Activated naive CD8-positive, alpha-beta T cell (primary cell): ENCODE measurements around the gene ATRN.
"Not testable (repeated sequence)": the region's sequence is repeated elsewhere in the genome, so short reads cannot be mapped to it uniquely, and the experiment has no call there.

Source experiments
- H3K27ac Mint-ChIP-seq: one replicate; pipeline ENCODE4 v1.8.0; 2021; ENCODE audit warnings: mixed read lengths
- H3K27me3 Mint-ChIP-seq: one replicate; pipeline ENCODE4 v1.8.0; 2021; ENCODE audit warnings: mixed read lengths
- H3K36me3 Mint-ChIP-seq: one replicate; pipeline ENCODE4 v1.8.0; 2021; ENCODE audit warnings: mixed read lengths
- H3K4me1 Mint-ChIP-seq: one replicate; pipeline ENCODE4 v1.8.0; 2021; ENCODE audit warnings: low read depth, mixed read lengths
- H3K4me3 Mint-ChIP-seq: one replicate; pipeline ENCODE4 v1.8.0; 2021; ENCODE audit warnings: mild to moderate bottlenecking, mixed read lengths
- H3K9me3 Mint-ChIP-seq: one replicate; pipeline ENCODE4 v1.8.0; 2021; ENCODE audit warnings: low read depth, mixed read lengths

Gene ATRN

DNA sequence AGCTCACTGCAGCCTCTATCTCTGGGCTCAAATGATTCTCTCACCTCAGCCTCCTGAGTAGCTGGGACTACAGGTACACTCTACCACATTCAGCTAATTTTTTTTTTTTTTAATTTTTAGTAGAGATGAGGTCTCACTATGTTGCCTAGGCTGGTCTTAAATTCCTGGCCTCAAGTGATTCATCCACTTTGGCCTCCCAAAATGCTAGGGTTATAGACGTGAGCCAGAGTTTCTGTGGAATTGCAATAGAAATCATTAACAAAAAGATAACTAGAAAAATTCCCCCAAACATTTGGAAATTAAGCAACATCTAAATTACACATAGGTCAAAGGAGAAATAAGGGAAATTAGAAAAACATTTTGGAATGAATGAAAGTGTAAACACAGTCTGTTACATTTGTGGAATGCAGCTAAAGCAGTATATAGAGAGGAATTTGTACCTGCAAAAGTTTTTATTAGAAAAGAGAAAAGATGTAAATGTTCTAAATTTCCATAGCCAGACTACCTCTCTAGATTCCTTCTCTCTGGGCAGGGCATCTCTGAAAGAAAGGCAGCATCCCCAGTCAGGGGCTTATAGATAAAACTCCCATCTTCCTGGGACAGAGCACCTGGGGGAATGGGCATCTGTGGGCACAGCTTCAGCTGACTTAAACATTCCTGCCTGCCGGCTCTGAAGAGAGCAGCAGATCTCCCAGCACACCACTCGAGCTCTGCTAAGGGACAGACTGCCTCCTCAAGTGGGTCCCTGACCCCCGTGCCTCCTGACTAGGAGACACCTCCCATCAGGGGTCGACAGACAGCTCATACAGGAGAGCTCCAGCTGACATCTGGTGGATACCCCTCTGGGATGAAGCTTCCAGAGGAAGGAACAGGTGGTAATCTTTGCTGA, 51.3 kb downstream of the ATRN start:
- peaks cover 3% of the 10 kb centered on the region for H3K4me1 Mint-ChIP-seq
- H3K9me3 Mint-ChIP-seq, result peaks cover 19% of the 10 kb centered on the region
- no peak overlapping the region for H3K4me3 Mint-ChIP-seq
- H3K36me3 Mint-ChIP-seq, result peaks cover 21% of the 10 kb centered on the region
- H3K27ac Mint-ChIP-seq, result no peak overlapping the region
- no peaks in the 10 kb centered on the region for H3K27me3 Mint-ChIP-seq

GRCh38 chr20:3524696-3525095, 53.9 kb downstream of the ATRN start:
- peaks cover 14% of the 10 kb centered on the region for H3K36me3 Mint-ChIP-seq
- H3K4me1 Mint-ChIP-seq, H3K4me3 Mint-ChIP-seq, H3K27me3 Mint-ChIP-seq, H3K27ac Mint-ChIP-seq: not testable (repeated sequence)
- H3K9me3 Mint-ChIP-seq, result peaks cover 15% of the 10 kb centered on the region

DNA sequence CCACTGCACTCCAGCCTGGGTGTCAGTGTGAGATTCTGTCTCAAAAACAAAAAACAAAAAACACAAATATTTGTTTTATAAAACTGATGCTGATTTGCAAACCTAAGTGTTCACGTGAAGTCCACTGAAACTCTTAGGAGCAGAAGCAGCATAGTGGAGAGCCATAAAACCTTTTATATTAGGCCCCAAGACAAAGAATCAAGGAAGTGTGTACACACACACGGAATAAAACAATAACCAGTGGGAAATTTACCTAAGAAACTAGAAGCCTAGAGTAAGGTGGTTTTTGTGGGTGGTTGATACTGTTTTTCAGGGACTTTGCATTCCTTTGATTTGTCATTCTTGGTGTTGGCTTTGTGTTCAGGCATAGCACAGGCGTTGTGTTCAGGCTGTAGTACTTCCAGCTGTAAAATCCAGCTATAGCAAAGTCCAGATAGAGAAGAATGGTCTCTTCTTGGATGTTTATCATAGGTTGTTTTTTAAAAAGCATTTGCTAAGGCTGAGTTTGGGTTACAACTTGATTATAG, 61.3 kb downstream of the ATRN start:
- Mint-ChIP-seq H3K36me3 (no peaks in the 10 kb centered on the region), H3K27ac (no peak overlapping the region), H3K27me3 (no peaks in the 10 kb centered on the region), H3K9me3 (no peaks in the 10 kb centered on the region), H3K4me3 (no peak overlapping the region), H3K4me1 (peaks cover 6% of the 10 kb centered on the region)

DNA sequence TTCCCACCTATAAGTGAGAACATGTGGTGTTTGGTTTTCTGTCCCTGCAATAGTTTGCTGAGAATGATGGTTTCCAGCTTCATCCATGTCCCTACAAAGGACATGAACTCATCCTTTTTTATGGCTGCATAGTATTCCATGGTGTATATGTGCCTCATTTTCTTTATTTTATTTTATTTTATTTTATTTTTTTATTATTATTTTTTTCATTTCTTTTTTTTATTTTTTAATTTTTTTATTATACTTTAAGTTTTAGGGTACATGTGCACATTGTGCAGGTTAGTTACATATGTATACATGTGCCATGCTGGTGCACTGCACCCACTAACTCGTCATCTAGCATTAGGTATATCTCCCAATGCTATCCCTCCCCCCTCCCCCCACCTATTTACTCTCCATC, 66.9 kb downstream of the ATRN start:
- not testable (repeated sequence) for H3K4me1 Mint-ChIP-seq, H3K27ac Mint-ChIP-seq, H3K36me3 Mint-ChIP-seq, H3K9me3 Mint-ChIP-seq, H3K4me3 Mint-ChIP-seq, H3K27me3 Mint-ChIP-seq

- Mint-ChIP-seq H3K27ac (no peak overlapping the region), H3K27me3 (no peaks in the 10 kb centered on the region), H3K9me3 (no peaks in the 10 kb centered on the region), H3K4me1 (no peaks in the 10 kb centered on the region), H3K4me3 (no peak overlapping the region), H3K36me3 (peaks cover 5% of the 10 kb centered on the region)
These were observed 68.7 kb downstream of the ATRN start for GRCh38 chr20:3539311-3540107.

DNA sequence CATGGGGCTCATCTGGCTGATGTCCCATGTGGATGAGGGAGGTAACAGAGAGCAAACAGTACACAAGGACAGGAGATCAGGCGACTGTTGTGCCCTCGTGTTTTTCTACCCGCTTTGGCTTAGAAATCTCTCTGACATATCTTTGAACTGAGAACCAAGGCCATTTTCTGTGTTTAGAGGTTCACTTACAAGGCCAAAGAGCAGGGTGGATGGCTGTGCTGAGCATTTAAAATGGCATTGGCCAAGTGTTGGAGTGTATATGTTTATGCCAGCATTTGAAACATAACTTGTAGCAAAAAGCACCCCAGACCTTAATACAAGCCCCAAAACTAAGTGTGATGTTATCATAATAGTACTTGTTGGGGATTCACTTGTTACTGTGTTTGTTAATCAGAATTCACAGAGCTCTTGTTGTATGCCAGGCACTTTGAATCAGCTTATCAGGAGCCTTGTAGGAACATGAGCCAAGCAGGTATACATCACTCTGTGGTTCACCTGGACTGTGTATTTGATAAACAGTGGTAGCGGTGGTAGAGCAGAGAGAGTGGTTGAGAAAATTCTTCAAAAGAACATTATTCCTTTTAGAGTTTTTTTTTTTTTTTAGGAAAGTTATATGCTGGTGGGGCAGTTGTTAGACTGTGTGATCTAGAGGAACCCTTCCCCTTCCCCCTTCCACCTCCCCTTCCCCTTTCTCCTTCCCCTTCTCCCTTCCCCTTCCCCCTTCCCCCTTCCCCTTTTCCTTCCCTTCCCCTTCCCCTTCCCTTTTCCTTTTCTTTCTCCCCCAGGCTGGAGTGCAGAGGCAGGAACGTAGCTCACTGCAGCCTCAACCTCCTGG, 71.3 kb downstream of the ATRN start:
- H3K27me3 Mint-ChIP-seq, result no peaks in the 10 kb centered on the region
- H3K36me3 Mint-ChIP-seq, result peaks cover 12% of the 10 kb centered on the region
- H3K4me3 Mint-ChIP-seq, result no peak overlapping the region
- no peak overlapping the region for H3K27ac Mint-ChIP-seq
- no peaks in the 10 kb centered on the region for H3K4me1 Mint-ChIP-seq
- H3K9me3 Mint-ChIP-seq, result no peaks in the 10 kb centered on the region

DNA sequence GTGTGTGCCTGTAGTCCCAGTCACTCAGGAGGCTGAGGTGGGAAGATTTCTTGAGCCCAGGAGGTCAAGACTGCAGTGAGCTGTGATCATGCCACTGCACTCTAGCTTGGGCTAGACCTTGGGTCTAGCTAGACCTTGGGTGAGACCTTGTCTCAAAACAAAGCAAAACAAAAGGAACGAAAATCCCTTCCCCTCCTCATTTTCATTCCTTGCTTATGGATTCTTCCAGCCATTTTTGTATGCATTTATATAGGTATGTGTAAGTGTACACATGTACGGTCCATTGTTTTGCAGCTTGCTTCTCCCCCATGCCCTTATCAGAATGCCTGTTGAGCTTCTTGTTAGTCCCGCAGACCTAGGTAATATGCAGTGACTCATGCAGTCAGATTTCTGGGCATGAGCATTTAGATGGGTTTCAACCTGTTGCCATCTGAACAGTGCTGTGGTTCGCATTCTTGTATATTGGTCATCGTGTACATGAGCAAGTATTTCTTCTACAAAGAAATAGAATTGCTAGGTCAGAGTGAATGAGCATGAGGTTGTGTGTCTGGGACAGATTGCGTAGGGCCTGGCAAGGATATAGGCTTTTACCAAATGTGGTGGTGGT, 73.2 kb downstream of the ATRN start:
- Mint-ChIP-seq H3K36me3 (peaks cover 18% of the 10 kb centered on the region), H3K9me3 (no peaks in the 10 kb centered on the region), H3K27me3 (no peaks in the 10 kb centered on the region), H3K4me1 (no peaks in the 10 kb centered on the region), H3K4me3 (no peak overlapping the region), H3K27ac (no peak overlapping the region)

DNA sequence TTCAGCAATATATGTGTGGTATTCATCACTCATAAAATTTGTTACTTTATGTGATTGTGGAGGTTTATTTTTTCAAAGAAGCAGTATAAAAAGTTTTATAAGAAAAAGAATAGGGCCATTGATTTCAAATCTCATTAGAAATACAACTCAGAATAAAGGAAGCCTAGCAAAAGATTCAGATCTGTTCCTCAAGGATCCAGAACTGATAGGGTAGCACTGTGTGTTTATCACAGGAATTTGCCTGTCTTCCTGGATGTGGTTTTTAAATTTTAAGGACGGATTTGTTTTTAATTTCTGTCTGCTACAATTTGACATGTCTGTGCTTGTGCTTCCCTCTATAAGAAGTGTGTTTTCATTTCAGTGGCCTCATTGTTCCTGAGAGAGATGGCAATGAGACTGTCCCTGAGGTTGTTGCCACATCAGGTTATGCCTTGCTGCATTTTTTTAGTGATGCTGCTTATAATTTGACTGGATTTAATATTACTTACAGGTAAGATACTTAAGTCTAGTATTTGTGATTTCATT, 74.6 kb downstream of the ATRN start:
- H3K4me3 Mint-ChIP-seq, result no peak overlapping the region
- H3K27ac Mint-ChIP-seq, result no peak overlapping the region
- H3K4me1 Mint-ChIP-seq, result no peaks in the 10 kb centered on the region
- no peaks in the 10 kb centered on the region for H3K9me3 Mint-ChIP-seq
- no peaks in the 10 kb centered on the region for H3K27me3 Mint-ChIP-seq
- peaks cover 19% of the 10 kb centered on the region for H3K36me3 Mint-ChIP-seq

DNA sequence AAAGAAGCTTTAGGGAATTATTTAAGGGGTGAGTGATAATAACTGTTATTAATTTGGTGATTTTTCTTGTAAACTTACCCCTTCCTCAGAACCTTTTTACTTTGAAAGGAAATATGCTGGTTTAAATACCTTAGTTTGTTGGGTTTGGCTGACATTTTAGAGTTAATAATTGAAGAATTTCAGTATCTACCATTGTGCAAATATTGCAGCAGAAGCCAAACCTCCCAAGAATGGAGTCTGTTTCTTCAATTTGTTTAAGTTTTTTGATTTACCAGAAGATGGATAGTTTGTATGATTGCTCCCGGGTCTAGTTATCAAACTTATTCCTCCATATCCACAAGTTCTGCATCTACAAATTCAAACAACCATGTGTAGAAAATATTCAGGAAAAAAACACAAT, 77.1 kb downstream of the ATRN start:
- peaks cover 26% of the 10 kb centered on the region for H3K36me3 Mint-ChIP-seq

GRCh38 chr20:3550837-3551236, 80.0 kb downstream of the ATRN start:
- Mint-ChIP-seq H3K4me1 (no peaks in the 10 kb centered on the region), H3K4me3 (no peak overlapping the region), H3K27me3 (no peaks in the 10 kb centered on the region), H3K36me3 (peaks cover 21% of the 10 kb centered on the region), H3K9me3 (no peaks in the 10 kb centered on the region), H3K27ac (no peak overlapping the region)

More for the DNA sequence above, 77.1 kb downstream of the ATRN start:
- no peaks in the 10 kb centered on the region for H3K27me3 Mint-ChIP-seq
- no peaks in the 10 kb centered on the region for H3K4me1 Mint-ChIP-seq
- no peak overlapping the region for H3K4me3 Mint-ChIP-seq
- no peak overlapping the region for H3K27ac Mint-ChIP-seq
- no peaks in the 10 kb centered on the region for H3K9me3 Mint-ChIP-seq

GRCh38 chr20:3551681-3552434, 81.0 kb downstream of the ATRN start:
- Mint-ChIP-seq H3K27ac (no peak overlapping the region), H3K4me1 (no peaks in the 10 kb centered on the region), H3K27me3 (no peaks in the 10 kb centered on the region), H3K9me3 (no peaks in the 10 kb centered on the region), H3K4me3 (no peak overlapping the region), H3K36me3 (peaks cover 22% of the 10 kb centered on the region)

DNA sequence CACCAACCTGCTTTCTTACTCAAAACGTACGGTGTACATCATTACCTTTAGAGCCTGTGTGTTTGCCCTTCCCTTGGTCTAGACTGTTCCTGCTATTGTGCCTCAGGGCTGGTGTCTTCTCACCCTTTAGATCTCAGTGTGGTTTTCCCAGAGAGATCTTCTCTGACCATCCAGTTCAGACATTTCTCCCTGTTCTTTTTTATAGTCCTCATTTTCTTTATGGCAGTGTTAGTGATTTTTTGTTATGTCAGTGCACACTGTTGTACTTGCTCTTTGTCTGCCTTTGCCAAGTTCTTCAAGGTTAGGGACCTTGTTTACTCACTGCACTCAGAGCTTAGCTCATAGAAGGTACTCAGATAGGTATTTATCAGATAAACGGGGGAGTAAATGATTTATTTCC, 82.8 kb downstream of the ATRN start:
- H3K27me3 Mint-ChIP-seq, result no peaks in the 10 kb centered on the region
- H3K9me3 Mint-ChIP-seq, result no peaks in the 10 kb centered on the region
- no peak overlapping the region for H3K27ac Mint-ChIP-seq
- no peak overlapping the region for H3K4me3 Mint-ChIP-seq
- H3K36me3 Mint-ChIP-seq, result peaks cover 17% of the 10 kb centered on the region
- H3K4me1 Mint-ChIP-seq, result no peaks in the 10 kb centered on the region

GRCh38 chr20:3557237-3557785, 86.5 kb downstream of the ATRN start:
- Mint-ChIP-seq H3K4me1 (no peaks in the 10 kb centered on the region), H3K27me3 (no peaks in the 10 kb centered on the region), H3K9me3 (no peaks in the 10 kb centered on the region), H3K4me3 (no peak overlapping the region), H3K27ac (no peak overlapping the region), H3K36me3 (peaks cover 11% of the 10 kb centered on the region)
